HG03520 (cell line): ENCODE measurements around the gene ZCWPW1.
A peak's percentile ranks its signal among the peaks of the same experiment; 100 is the strongest.

Source experiments
- ATAC-seq: cut with Tn5 transposase; IDR thresholded peaks from one replicate; pipeline ENCODE4 v1.9.1; 2021; ENCODE audit warnings: mild to moderate bottlenecking, moderate library complexity; ENCODE audit not compliant: unreplicated experiment

Gene ZCWPW1

GRCh38 chr7:100428199-100428966 lies at the start of gene ZCWPW1:
ZCWPW1 (minus strand) TSS chr7:100428703; CDS start chr7:100420649, 8,054 bp downstream.
- peak; percentile 39 for ATAC-seq

DNA sequence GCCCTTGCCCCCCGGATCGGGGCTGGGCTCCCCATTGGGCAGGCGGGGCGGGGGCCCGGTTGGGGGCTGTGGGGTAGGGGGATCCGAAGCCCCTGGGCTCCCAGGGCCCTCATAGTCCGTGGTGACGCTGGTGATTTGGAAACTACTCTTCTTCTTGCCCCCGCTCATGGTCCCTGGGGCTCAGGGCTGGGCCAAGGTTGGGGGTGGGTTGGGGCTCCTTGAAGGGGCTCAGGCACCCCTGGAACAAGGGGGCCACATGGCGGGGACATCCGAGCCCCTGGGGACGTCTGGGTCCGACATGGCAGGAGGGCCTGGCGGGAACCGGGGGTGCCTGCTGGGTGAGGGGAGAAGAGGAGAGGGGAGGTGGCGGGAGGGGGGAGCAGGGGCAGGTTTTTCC lies 49.4 kb upstream of the ZCWPW1 start:
- ATAC-seq, result no peak

DNA sequence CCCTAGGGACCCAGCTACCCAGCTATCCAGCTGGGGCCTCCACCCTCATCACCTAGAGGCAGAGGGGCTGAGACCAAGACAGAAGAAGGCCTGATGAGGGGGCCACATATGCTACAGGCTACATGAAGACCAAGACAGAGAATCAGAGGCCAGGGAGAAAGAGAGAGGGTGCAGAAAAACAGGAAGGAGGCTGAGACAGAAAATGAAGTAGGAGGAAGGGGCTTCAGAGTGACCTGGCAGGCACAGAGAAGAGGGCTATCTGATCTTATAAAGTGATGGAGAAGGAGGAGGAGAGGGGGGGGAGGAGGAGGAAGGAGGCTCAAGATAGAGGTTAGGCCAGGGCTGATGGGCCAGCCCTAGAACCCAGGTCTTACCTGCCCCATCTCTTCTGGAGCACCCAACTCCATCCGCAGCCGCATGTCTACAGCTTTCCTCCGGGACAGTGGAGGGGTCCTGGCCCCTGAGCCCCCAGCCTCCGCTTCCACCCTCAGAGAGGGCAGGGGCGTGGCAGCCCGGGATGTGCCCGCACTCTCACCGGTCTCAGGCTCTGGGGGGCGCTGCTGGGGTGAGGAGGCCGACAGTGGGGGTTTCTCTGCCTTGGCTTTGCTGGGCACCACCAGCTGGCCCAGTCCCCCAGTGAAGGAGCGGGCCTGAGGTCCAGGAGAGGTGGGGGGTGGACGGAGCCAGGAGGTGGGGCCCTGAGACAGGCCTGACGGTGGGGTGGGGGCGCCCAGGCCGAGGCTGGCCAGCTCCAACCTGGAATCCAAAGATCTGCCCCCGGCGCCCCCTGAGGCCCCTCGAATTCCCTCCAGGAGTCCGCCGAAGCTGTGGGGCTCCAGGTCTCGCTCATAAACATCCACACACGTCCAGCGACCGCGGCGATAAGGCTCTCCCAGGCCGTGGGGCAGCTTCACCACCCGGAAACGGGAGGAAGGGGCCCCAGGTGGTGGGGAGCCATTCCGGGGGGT lies 48.7 kb upstream of the ZCWPW1 start:
- no peak for ATAC-seq

DNA sequence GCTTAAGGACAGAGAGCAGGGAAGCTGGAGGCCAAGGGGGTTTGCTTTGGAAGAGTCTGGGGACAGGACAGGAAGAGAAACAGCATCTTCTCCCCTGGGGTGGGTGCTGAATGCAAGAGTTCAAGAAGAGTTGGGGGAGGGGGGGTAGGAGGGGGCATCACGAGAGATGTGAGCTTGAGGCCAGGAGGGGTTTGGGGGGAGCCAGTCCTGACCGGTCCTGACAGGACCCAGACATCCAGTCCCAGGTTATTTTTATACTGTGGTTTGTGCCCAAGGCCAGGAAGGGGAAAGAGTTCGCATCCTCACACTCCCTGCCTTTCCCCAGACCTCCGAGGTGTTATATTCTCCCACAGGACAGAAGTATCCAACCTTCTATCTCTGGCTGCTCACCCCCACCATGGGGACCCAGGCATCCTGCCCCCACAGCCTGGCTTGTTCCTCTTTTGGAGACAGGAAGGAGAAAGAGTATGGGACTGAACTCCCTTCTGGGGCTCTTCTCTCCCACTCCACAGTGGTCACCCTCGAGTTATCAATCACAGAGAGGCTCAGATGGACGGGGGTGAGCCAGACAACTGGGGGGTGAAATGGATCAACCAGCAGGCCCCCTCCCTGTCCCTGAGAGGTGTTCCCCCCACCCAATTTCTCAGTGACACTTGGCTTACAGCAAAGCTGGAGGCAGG lies 47.7 kb upstream of the ZCWPW1 start:
- ATAC-seq, result no peak

GRCh38 chr7:100475549-100475948 lies 47.0 kb upstream of the ZCWPW1 start:
- no peak for ATAC-seq

DNA sequence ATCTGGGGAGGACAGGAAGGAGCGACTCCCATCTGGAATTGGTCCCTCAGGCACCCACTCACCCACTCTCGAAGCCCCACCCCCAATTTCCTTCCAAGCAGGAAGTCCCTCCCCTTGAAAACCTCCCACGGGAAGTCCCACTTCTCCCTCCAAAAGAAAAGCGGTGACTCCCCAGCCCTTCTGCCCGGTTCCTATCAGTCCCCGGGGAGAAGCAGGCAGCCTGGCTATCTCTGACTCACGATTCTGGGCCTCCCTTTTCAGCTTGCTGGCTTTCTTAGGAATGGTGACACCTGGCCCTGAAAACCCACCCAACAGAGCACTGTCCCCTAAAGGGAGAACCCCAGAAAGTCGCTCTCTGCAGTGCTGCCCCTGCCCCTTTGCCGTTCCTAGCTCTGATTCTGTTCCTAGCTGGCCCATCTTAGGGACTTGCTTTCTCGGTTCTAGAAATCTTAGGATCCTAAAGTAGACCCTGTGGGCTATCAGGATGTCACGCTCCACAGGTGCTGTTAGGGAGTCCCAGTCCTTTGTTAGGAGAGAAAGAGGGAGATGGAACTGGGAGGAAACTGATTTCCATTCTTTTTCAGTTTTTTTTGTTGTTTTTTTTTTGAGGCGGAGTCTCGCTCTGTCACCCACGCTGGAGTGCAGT lies 44.5 kb upstream of the ZCWPW1 start:
- ATAC-seq, result no peak

GRCh38 chr7:100472121-100472851 lies 43.8 kb upstream of the ZCWPW1 start:
- no peak for ATAC-seq

DNA sequence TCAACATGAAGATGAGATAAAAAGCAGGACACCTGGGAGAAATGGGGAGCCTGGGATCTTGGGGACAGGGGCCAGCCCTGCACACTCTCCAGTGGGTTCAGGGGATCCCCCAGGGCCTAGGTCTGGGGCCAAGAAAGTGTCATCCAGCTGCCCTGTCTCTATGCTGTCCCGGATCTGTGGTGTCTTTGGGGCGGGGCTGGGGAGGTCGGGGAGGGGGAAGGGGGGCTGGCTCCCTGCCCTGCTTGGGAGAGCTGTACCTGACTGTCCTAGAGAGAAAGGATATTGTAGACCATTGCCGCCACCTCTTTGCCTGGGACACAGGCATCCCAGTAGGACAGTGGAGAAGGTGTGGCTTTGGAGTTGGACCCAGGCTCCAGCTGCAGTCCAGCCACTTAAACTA lies 42.5 kb upstream of the ZCWPW1 start:
- ATAC-seq, result no peak

GRCh38 chr7:100469227-100470044 lies 40.9 kb upstream of the ZCWPW1 start:
- ATAC-seq, result no peak

GRCh38 chr7:100467638-100468373 lies 39.3 kb upstream of the ZCWPW1 start:
- ATAC-seq, result no peak

DNA sequence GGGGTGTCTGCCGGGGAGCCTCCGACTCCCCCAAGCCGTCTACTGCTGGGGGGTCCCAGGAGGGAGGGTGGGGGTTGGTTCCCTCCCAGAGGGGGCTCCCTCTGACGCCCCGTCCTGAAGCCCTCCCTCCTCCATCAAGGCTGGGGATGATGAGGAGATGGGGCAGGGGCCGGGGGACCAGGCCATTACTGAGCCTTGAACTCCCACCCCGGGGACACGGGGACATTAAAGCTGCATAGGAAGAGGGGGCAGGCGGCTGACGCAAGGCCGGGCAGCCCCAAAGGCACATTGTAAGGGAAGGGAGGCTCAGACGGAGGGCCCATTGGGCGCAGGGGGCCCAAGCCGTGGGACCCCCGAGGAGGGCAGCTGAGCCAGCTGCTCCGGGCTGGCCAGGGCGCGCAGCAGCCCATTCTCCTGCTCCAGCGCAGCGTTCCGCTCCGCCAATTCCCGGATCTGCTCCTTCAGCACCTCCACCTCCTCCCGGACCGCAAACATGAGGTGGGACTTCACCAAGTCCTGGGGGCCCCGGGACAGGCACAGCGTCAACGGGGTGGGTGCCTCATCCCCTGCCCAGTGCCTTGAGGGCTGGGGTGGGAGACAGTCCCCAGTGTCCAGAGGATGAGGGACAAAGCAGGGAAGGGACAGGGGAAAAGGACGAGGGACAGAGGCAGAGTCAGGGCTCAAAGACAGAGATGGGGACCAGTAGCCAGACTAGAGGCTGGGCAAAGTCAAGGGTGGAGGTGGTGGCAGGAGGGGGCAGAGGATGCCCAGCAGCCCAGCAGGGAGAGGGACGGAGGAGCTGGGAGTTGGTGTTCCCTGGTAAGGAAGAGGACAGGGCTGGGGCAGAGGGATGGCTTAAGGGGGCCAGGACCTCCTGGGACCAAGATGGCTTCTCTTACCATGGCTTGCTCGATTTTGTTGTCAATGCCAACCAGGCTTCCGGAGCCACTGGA lies 38.4 kb upstream of the ZCWPW1 start:
- ATAC-seq, result no peak

DNA sequence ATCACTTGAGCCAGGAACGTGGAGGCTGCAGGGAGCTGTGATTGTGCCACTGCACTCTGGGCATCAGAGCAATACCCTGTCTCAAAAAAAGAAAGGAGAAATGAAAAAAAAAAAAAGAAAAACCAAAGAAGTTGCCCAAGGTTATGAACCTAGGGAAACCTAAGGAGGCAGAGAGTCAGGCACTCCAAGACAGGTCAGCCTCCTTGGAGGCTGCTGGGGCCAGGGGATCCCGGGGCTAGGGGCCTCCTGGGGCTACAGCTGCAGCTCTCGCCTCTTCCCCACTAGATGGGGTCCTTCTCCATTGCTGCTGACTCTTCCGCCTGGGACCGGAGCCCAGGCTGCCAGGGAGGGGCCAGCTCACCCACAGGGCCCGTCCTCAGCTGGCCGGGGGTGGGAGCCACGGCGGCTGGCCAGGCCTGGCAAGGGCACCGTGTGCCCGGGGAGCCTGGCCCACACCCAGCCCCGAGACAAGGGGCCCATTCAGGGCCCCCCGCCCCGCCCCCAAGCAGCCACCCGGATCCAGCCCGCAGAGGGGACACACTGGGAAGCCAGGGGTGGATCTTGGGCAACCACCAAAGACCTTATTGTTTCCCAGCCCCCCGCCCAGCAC lies 37.3 kb upstream of the ZCWPW1 start:
- ATAC-seq, result no peak

- no peak for ATAC-seq
These were observed 36.8 kb upstream of the ZCWPW1 start for GRCh38 chr7:100465299-100465698.

DNA sequence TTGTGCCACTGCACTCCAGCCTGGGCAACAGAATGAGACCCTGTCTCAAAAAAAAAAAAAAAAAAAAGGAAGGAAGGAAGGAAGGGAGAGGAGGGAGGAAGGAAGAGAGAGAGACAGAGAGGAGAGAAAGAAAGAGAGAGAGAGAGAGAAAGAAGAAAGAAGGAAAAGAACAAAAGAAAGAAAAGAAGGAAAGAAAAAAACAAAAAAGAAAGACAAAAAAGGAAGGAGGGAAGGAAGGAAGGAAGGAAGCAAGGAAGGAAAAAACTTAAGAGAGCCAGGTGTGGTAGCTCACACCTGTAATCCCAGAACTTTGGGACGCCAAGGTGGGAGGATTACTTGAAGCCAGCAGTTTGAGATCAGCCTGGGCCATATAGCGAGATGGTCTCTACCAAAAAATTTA lies 36.3 kb upstream of the ZCWPW1 start:
- no peak for ATAC-seq

GRCh38 chr7:100464210-100464660 lies 35.7 kb upstream of the ZCWPW1 start, which contains the start of gene SPACDR:
SPACDR (minus strand) TSS chr7:100464260; CDS start chr7:100464025, 235 bp downstream.
- no peak for ATAC-seq

DNA sequence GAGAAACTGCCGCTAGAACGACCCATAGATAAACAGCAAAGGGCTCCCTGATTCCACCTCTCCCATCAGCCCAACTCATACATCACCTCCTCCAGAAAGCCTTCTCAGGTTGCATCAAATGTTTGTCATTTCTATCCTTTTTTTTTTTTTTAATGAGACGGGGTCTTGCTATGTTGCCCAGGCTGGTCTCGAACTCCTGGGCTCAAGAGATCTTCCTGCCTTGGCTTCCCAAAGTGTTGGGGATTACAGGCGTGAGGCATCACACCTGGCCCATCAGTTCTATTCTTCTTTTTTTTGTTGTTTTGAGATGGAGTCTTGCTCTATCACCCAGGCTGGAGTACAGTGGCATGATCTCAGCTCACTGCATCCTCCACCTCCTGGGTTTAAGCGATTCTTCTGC lies 28.5 kb upstream of the ZCWPW1 start:
- ATAC-seq, result no peak

DNA sequence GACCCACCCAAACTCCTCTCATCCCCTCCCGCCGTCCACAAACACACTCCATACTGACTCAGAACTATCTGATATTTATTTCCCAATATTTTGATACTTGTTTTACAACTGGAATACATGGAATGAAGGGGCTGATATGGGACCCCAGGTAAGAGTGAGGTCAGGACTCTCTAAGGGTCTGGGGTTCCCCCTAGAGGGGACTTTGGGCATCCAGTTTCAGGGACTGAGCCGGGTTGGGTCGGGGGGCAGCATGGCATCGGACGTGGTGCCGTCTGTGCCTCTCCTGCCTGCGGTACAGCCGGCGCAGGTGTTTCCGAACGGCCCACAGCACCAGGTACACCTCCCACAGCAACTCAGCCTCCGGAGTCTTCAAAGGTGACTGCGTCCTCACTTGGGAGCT lies 28.1 kb upstream of the ZCWPW1 start:
- no peak for ATAC-seq
